HepG2 (cell line): ENCODE data around the gene FIGNL1. TPM values are rescaled to one million over a fixed set of nuclear protein-coding genes. Genes with fewer than 3 reads are reported as not detected.

ENCODE experiments used
- DMAP1 ChIP-seq: IDR thresholded peaks from 2 replicates; pipeline ENCODE4 v1.6.1; 2016
- KDM5A ChIP-seq: fragments of 200-600 bp; sonication (generic); IDR thresholded peaks from 2 replicates; pipeline ENCODE4 v1.7.0; 2018; ENCODE audit warnings: antibody characterized with exemption, mild to moderate bottlenecking, low read length, borderline replicate concordance
- KLF16 ChIP-seq, 2 experiments: sonication (generic) in 1 of 2; formaldehyde crosslinking in 1 of 2; IDR thresholded peaks; 2 replicates each; pipeline versions ENCODE4 v1.6.1 to v1.8.0; 2016 to 2023; ENCODE audit warnings: missing genetic modification reagents in 2 of 2, missing compliant biosample characterization in 1 of 2
- KMT2B ChIP-seq: IDR thresholded peaks from 2 replicates; pipeline ENCODE4 v1.6.1; 2016; ENCODE audit warnings: missing genetic modification reagents, missing compliant biosample characterization
- LBX2 ChIP-seq: sonication (generic); formaldehyde crosslinking; IDR thresholded peaks from 2 replicates; pipeline ENCODE4 v1.5.0; 2020; ENCODE audit warnings: missing genetic modification reagents, mild to moderate bottlenecking, borderline replicate concordance
- POGZ ChIP-seq: sonication (generic); formaldehyde crosslinking; IDR thresholded peaks from 2 replicates; pipeline ENCODE4 v1.4.0; 2020; ENCODE audit warnings: mild to moderate bottlenecking, missing genetic modification reagents
- POLR2AphosphoS5 ChIP-seq: IDR thresholded peaks from 2 replicates; pipeline ENCODE4 v1.6.1; 2012; ENCODE audit warnings: low read depth, low read length
- ZBTB25 ChIP-seq: IDR thresholded peaks from 2 replicates; pipeline ENCODE4 v1.6.1; 2018; ENCODE audit warnings: missing genetic modification reagents
- ZMAT3 ChIP-seq: sonication (generic); formaldehyde crosslinking; conservative IDR thresholded peaks from 2 replicates; pipeline ENCODE4 v1.7.0; 2021; ENCODE audit warnings: missing genetic modification reagents
- ZNF318 ChIP-seq: sonication (generic); formaldehyde crosslinking; IDR thresholded peaks from 2 replicates; pipeline ENCODE4 v1.4.0; 2020; ENCODE audit warnings: mild to moderate bottlenecking, missing genetic modification reagents
- ZNF484 ChIP-seq: sonication (generic); formaldehyde crosslinking; IDR thresholded peaks from 2 replicates; pipeline ENCODE4 v1.5.1; 2020; ENCODE audit warnings: mild to moderate bottlenecking, low read depth, missing genetic modification reagents, borderline replicate concordance
- ZNF512 ChIP-seq: sonication (generic); formaldehyde crosslinking; IDR thresholded peaks from 2 replicates; pipeline ENCODE4 v1.4.0; 2020; ENCODE audit warnings: mild to moderate bottlenecking, missing genetic modification reagents
- ZNF597 ChIP-seq: sonication (generic); formaldehyde crosslinking; IDR thresholded peaks from 2 replicates; pipeline ENCODE4 v1.5.0; 2020; ENCODE audit warnings: missing genetic modification reagents
- ZSCAN5A ChIP-seq: sonication (generic); formaldehyde crosslinking; IDR thresholded peaks from 2 replicates; pipeline ENCODE4 v1.8.0; 2022; ENCODE audit warnings: mild to moderate bottlenecking, missing genetic modification reagents, borderline replicate concordance
- polyA plus RNA-seq, 8 experiments: library from polyadenylated mRNA; depleted of rRNA in 3 of 8; stranded (reverse) in 7 of 8; unstranded in 1 of 8; fragments of >200 nt; fragmentation: Illumina TruSeq in 4 of 8; extraction: Trizol in 4 of 8; gene quantifications; 2 replicates each; pipeline versions ENCODE4 v1.2.1 to v1.2.3, GENCODE V29; 2011 to 2016; ENCODE audit warnings: low read depth in 4 of 8, missing spikeins in 1 of 8, mixed read lengths in 1 of 8; ENCODE audit not compliant: insufficient read depth in 1 of 8
- total RNA-seq, 5 experiments: library from RNA; depleted of rRNA; stranded (reverse); fragments of >200 nt; fragmentation: Illumina TruSeq; extraction: Trizol; gene quantifications; 2 replicates each; pipeline ENCODE4 v1.2.3, GENCODE V29; 2016; ENCODE audit warnings: low read depth in 1 of 5

Gene FIGNL1
- total and polyA plus RNA-seq, 2 of the 13 experiments (the other 11 are each of a cell fraction or from before 2014, with no cell fraction given), result 4.0 to 20.9 TPM

- TF ChIP-seq ZNF318 (CRISPR knock-in tag) (peak; percentile 42; the same call in 1 of the 2 replicates), ZMAT3 (CRISPR knock-in tag) (peak; percentile 51; the same call in 1 of the 2 replicates), ZBTB25 (CRISPR knock-in tag) (0 out of 2 replicates have a peak, but pooled peaks have one; percentile 37), POLR2AphosphoS5 (peak; percentile 65), KLF16 (CRISPR knock-in tag; IDR thresholded peaks at IDR 0.05) (peak in 1 of 2 experiments; percentile 90; a peak in 2 of 4 replicates), KDM5A (0 out of 2 replicates have a peak, but pooled peaks have one; percentile 38), POGZ (CRISPR knock-in tag) (peak; percentile 88), ZNF484 (CRISPR knock-in tag) (no peak), ZNF597 (CRISPR knock-in tag) (no peak), KMT2B (CRISPR knock-in tag) (peak; percentile 88), ZNF512 (CRISPR knock-in tag) (peak; percentile 48; the same call in 1 of the 2 replicates), LBX2 (CRISPR knock-in tag) (peak; percentile 88), ZSCAN5A (CRISPR knock-in tag) (peak; percentile 72; the same call in 1 of the 2 replicates), DMAP1 (peak; percentile 56; the same call in 1 of the 2 replicates)
These were observed at the start of gene FIGNL1 (continued) for GRCh38 chr7:50449881-50450589.
